Liver (tissue), 3 donors: ENCODE data around the gene GMEB2.

Source experiments
- CTCF ChIP-seq: fragments of 150-350 bp; IDR thresholded peaks from 2 replicates; pipeline ENCODE4 v1.5.1; 2017; ENCODE audit warnings: improper control_type of control experiment, low read depth, low read length; ENCODE audit not compliant: missing input control
- EGR1 ChIP-seq, 2 donors: IDR thresholded peaks; 2 replicates each; pipeline ENCODE4 v1.6.1; 2016 to 2018; ENCODE audit warnings: antibody characterized with exemption in 2 of 2, low read depth in 2 of 2
- FOXA1 ChIP-seq: IDR thresholded peaks from 2 replicates; pipeline ENCODE4 v1.6.1; 2016; ENCODE audit warnings: antibody characterized with exemption
- GABPA ChIP-seq, 2 donors: IDR thresholded peaks in 1 of 2; conservative IDR thresholded peaks in 1 of 2; 2 replicates each; pipeline ENCODE4 v1.6.1; 2016; ENCODE audit warnings: antibody characterized with exemption in 2 of 2, mild to moderate bottlenecking in 1 of 2, moderate library complexity in 1 of 2
- JUND ChIP-seq, 2 donors: IDR thresholded peaks; 2 replicates each; pipeline ENCODE4 v1.6.1; 2016; ENCODE audit warnings: antibody characterized with exemption in 2 of 2
- MAX ChIP-seq: IDR thresholded peaks from 2 replicates; pipeline ENCODE4 v1.6.1; 2016; ENCODE audit warnings: antibody characterized with exemption
- RAD21 ChIP-seq, 2 donors: IDR thresholded peaks; 2 replicates each; pipeline ENCODE4 v1.6.1; 2016; ENCODE audit warnings: antibody characterized with exemption in 2 of 2, mild to moderate bottlenecking in 2 of 2
- REST ChIP-seq: IDR thresholded peaks from 2 replicates; pipeline ENCODE4 v1.6.1; 2016; ENCODE audit warnings: antibody characterized with exemption, mild to moderate bottlenecking
- TAF1 ChIP-seq: conservative IDR thresholded peaks from 2 replicates; pipeline ENCODE4 v1.6.1; 2016; ENCODE audit warnings: antibody characterized with exemption, mild to moderate bottlenecking
- YY1 ChIP-seq: IDR thresholded peaks from 2 replicates; pipeline ENCODE4 v1.6.1; 2016; ENCODE audit warnings: antibody characterized with exemption, mild to moderate bottlenecking
- ZBTB33 ChIP-seq: IDR thresholded peaks from 2 replicates; pipeline ENCODE4 v1.6.1; 2016; ENCODE audit warnings: antibody characterized with exemption
- donor health status: healthy.
- donor health status: healthy.

DNA sequence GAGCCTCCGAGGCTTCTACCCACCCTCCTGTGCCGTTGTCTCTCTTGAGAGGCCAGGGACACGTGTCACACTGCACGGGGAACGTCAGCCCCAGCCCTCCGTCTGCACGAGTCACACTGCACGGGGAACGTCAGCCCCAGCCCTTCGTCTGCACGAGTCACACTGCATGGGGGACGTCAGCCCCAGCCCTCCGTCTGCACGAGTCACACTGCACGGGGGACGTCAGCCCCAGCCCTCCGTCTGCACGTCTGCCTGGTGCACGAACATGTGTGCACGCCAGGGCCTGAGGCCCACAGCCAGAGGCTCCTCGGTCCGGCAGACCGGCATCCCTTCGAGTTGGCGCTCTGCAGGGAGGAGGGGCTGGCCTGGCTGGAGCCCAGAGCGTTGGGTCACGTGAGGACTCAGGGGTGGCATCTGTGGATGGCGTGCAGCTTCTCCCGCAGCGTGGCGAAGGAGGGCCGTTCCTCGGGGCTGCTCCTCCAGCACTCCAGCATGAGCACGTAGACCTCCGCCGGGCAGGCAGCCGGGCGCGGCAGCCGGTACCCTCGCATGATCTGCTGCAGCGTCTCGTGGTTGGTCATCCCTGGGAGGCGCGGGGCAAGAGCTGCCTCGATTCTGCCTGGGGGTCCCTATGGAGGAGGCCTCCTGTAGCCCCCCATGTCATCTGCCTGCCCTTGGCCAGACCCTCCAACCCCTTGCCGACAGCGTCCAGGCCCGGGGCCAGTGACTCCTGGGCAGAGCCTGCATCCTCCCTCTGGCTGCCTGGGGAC, 86.3 kb downstream of the GMEB2 start:
- TF ChIP-seq TAF1 (no peak), CTCF (no peak), ZBTB33 (no peak), EGR1 (IDR thresholded peaks at IDR 0.05; ENCODE audit: low read depth in 2 of 2) (no peak), MAX (no peak), JUND (IDR thresholded peaks at IDR 0.05) (no peak), YY1 (no peak), REST (no peak), GABPA (IDR thresholded peaks at IDR 0.05 in 1 of 2, conservative IDR thresholded peaks at IDR 0.05 in 1 of 2) (no peak), RAD21 (IDR thresholded peaks at IDR 0.05) (no peak), FOXA1 (no peak)
